Activated CD4-positive, alpha-beta T cell treated with anti-CD3 and anti-CD28 coated beads, Interleukin-2, amount 50 U/mL, for 4 hours (primary cell): ENCODE measurements around the gene ITGAE.
"Not testable (repeated sequence)": the region's sequence is repeated elsewhere in the genome, so short reads cannot be mapped to it uniquely, and the experiment has no call there.

Source experiments
- DNase-seq, 2 experiments: peaks; one replicate each; pipeline ENCODE4 v3.0.0-alpha.2; 2020

ITGAE gene

DNA sequence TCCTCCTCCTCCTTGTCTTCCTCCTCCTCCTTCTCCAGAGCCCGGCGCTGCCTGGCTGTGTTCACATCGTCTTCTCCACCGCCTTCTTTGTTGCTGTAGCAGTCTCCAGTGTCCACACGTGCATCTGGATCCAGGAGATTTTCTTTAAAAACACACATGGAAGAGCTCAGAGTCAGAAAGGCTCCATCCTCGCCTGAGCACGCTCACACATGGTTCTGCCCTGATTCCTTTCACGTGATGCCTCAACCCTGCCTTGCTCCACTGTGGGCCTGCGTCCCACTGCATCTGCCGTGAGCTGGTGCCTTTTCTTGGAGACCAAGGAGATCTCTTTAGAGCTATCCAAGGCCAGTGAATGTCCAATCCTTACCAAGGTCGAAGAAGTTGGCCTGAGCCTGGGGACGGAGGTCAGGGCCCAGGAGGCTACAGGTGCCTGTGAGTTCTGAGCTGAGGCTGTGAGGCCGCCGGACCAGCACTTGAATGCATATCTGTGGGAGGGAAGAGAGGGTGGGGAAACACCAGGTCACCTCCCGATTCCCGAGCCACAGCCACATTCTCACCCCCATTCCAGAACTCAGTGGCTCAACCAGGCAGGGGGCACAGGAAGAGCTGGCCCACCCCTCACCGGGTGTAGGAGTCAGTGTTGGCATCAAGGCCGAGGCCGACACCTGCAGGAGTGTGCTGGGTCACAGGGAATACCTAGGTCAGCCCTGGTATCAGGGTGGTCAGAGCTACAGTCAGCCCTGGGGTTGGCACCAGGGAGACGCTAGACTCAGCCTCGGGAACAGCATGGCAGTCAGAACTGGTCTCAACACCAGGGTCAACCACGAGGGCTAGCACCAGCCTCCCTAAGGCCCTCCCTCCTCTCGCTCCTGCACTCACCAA lies 39.7 kb downstream of the ITGAE start:
- no peak for DNase-seq

- no peak for DNase-seq
Observed at GRCh38 chr17:3759597-3760216, 41.3 kb downstream of the ITGAE start.

- no peak for DNase-seq
Observed at GRCh38 chr17:3755335-3756030, 45.5 kb downstream of the ITGAE start.

- DNase-seq = peak; percentile 70
Observed at GRCh38 chr17:3754458-3755334, 46.3 kb downstream of the ITGAE start.

- no peak for DNase-seq
Observed at GRCh38 chr17:3754066-3754457, 46.9 kb downstream of the ITGAE start.

GRCh38 chr17:3753624-3754023 lies 47.4 kb downstream of the ITGAE start:
- DNase-seq = no peak

- no peak for DNase-seq
Observed at GRCh38 chr17:3751836-3752235, 49.2 kb downstream of the ITGAE start.

DNA sequence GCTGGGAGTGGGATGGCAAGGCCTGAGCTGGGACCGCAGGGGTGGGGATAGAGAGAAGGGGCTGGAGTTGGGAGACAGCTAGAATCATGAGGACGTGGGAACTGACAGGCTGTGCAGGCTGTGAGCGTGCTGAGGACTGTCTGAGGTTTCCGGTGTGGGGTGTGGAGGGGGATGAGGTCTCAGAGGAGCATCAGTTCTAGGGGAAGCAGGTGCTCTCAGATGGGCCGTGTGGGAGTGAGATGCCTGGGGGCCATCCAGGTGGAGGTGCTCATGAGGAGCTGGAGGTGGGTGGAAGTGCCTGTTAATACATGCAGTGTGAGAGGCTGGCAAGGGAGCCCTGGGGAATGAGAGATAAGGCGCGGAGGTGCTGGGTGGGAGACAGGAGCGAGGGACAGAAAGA lies 50.1 kb downstream of the ITGAE start:
- DNase-seq = peak in 1 of 2 experiments; percentile 18

DNA sequence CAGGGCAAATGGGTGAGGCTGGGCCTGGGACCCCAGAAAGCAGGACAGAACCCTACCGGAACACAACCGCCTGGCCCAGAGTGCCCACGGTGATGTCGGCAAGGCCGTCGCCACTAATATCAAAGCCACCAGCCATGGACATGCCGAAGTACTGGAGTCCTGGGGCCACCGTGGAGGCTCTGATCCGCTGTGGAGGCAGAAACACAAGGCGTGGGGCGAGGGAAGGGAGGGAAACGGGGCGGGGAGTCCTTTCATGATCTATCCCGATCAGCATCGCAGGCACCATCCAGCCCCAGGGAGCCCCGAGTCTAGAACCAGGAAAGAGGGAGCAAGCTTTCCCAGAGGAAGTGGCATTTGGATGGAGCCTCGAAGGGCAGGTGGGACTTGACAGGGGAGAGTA lies 50.7 kb downstream of the ITGAE start:
- DNase-seq = no peak

DNA sequence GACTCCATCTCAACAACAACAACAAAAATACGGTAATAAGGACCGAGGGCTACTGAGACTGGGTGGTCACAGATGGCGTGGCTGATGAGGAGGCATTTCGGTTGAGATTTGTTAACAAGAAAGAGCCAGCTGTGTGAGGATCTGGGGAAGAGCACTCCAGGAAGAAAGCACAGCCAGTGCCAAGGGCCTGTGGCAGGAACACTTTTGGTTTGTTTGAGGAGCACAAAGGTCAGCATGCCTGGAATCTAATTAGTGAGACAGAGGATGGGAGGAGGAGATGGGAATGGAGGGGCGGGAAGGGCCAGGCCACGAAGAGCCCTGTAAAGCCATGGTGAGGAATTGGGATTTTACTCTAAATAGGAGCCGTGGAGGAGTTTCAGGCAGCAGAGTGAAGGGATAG lies 52.4 kb downstream of the ITGAE start:
- DNase-seq = no peak

GRCh38 chr17:3747805-3748204 lies 53.2 kb downstream of the ITGAE start:
- no peak for DNase-seq

GRCh38 chr17:3745071-3745470 lies 55.9 kb downstream of the ITGAE start:
- no peak for DNase-seq

GRCh38 chr17:3744014-3744413 lies 57.0 kb downstream of the ITGAE start:
- DNase-seq = no peak

DNA sequence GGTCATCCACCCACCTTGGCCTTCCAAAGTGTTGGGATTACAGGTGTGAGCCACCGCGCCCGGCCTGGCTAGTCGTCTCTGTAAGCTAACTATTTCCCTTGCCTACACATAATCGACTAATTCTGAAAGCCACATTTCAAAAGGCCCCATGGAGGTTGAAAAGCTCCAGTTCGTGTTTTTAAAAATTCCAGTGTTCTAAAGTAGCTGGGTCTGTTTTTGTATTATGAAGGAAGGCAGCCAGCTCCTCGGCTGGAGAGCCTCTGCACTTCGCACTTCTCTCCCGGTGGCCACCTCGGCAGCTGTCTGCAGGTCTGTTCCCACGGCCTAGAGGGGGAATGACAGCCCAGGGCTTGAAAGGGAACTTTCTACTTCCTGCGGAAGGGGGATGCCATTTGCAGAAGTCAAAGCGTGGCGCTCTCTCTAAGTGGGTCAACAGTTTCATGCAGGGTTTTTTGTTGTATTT lies 60.3 kb downstream of the ITGAE start:
- DNase-seq = no peak

DNA sequence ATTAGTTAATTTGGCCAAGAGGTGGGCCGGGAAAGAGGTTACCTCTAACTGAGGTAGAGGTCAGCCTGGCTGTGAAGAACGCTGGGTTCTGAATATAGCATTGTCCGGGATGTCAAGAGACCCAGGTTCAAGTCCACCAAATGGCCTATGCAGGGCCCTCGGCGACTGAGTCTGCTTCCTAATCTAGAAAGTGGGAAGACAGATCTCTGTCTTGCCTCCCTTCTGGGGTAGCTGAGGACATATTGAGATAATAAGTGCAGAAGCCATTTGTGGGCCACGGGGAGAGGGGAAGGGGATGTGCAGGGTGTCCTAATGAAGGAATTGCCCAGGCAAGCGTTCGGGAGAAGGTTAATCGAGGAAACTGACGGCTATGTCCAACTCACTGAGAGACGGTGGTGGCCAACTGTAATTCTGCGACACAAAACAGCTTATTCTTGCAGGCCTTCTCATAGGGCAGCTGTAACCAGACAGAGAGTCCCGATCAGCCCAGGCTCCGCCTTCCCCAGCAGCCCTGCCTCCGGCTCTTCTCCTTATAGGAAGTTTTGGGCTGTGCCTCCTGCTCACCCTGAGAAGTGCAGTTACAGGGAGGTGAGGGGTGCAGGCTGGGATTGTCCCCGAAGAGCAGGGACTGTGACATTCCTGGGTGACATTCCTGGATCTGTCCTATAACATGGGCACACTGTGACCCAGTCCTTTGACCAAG lies 61.4 kb downstream of the ITGAE start:
- DNase-seq = no peak

DNA sequence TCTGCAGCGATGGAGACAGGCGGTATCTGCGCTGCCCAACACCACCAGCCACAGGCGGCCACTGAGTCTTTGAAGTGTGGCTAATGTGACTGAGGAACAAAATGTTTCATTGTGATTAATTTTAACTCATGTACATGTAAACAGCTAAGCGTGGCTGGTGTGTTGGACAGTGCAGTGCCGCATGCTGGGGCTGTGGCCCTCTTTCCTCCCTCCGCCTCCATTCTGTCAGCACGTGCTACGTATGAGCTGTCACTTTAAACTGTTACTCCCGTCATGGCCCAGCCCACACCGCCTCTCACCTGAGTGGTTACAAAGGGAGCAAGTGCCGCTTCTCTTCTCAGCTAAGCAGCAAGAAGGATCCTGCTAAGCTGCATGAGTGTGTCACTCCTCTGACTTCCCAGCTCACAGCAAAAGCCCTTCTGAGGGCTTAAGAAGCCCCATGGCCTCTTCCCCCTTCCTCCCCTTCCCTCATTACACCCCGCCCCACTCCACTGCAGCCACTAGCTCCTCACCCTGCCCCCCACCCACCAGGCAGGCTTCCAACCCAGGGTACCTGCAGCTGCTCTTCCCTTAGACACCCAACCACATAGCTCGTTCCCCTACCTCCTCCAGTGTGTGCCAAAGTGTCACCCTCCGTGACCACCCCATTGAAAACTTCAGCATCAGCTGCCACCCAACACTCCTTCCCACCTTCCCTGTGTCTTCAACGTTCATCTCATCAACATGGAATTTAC lies 62.3 kb downstream of the ITGAE start:
- peak; percentile 72 to 78 for DNase-seq

DNA sequence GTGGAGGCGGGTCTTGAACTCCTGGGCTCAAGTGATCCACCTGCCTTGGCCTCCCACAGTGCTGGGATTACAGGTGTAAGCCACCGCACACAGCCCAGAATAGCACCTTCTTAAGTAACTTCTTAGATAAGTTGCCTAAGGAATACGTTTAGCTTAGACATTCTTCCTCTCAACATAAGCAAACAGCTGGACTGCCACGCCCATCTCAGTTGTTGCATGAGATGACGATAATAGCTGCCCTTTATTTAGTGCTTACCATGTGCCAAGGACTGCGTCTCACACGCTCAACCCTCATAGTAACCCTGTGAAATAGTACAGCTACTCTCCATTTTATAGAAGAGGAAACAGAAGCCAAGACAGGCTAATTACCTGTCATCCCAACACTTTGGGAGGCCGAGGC lies 65.5 kb downstream of the ITGAE start:
- DNase-seq = no peak

DNA sequence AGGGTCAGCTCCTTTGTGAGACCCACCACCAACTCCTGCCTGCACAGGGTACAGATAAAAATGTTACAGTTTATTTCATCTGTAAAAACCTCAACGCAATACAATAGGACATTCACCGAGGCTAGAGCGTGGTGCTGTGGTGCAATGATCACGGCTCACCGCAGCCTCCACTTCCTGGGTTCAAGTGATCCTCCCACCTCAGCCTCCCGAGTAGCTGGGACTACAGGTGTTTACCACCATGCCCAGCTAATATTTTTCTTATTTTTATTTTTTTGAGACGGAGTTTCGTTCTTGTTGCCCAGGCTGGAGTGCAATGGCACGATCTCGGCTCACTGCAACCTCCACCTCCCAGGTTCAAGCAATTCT lies 66.1 kb downstream of the ITGAE start:
- DNase-seq = not testable (repeated sequence)

DNA sequence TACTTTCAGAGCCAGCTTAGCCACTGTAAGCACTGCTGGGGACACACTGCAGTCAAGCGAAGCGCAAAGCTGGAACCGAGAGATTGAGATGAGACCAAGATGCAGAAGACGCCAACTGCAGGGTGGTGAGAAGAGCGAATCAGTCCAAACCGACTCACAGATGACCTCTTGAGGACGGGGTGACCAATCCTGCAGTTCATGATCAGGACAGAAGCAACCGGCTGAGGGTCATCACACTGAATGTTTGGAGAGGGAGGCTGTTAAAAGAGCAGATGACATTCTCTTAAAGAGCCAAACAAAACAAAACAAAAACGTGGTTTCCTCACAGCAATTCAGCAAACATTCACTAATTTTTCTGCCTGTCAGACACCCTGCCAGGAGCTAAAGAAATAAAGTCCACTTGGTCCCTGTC lies 68.8 kb downstream of the ITGAE start:
- no peak for DNase-seq

- no peak for DNase-seq
Observed at GRCh38 chr17:3730881-3731429, 70.0 kb downstream of the ITGAE start.

GRCh38 chr17:3729881-3730280 lies 71.1 kb downstream of the ITGAE start:
- no peak for DNase-seq
